Body of pancreas (tissue), 4 donors: ENCODE data around the gene MAPK1IP1L.

Experiments used
- CTCF ChIP-seq, 7 experiments: fragments of 450-650 bp in 4 of 7; fragments of 200-600 bp in 3 of 7; sonication (generic) in 3 of 7; IDR thresholded peaks; one replicate each; pipeline ENCODE4 v1.5.1; 2016 to 2019; ENCODE audit warnings: antibody characterized with exemption in 7 of 7
- POLR2A ChIP-seq, 3 donors: fragments of 450-650 bp; IDR thresholded peaks; one replicate each; pipeline ENCODE4 v1.6.1; 2016; ENCODE audit warnings: antibody characterized with exemption in 3 of 3, mild to moderate bottlenecking in 2 of 3

- TF ChIP-seq CTCF (IDR thresholded peaks at IDR 0.05) (no peak), POLR2A (IDR thresholded peaks at IDR 0.05) (no peak)
Observed at GRCh38 chr14:55084401-55085059, 33.1 kb downstream of the MAPK1IP1L start.
